RCC 7860 (cell line): ENCODE data around the gene ADAMTSL4.

ENCODE experiments used
- DNase-seq: peaks from one replicate; pipeline ENCODE4 v3.0.0-alpha.2; 2015; ENCODE audit warnings: low spot score
- FAIRE-seq: peaks from 2 replicates; lab custom pipeline; 2012; peaks lifted over from hg19 to GRCh38; lab: Jason Lieb, UNC

Gene ADAMTSL4

GRCh38 chr1:150553392-150554085, 4.3 kb downstream of the ADAMTSL4 start:
- FAIRE-seq (no peak), DNase-seq (no peak)

- DNase-seq, result no peak
- FAIRE-seq, result no peak
These were observed 4.9 kb downstream of the ADAMTSL4 start for GRCh38 chr1:150554086-150554452.

- FAIRE-seq, result no peak
- DNase-seq, result no peak
These were observed 6.2 kb downstream of the ADAMTSL4 start for GRCh38 chr1:150555198-150555970.

GRCh38 chr1:150555971-150556865, 7.0 kb downstream of the ADAMTSL4 start:
- FAIRE-seq, result no peak
- DNase-seq, result no peak

- FAIRE-seq (no peak), DNase-seq (no peak)
These were observed 7.9 kb downstream of the ADAMTSL4 start for GRCh38 chr1:150557065-150557600.

DNA sequence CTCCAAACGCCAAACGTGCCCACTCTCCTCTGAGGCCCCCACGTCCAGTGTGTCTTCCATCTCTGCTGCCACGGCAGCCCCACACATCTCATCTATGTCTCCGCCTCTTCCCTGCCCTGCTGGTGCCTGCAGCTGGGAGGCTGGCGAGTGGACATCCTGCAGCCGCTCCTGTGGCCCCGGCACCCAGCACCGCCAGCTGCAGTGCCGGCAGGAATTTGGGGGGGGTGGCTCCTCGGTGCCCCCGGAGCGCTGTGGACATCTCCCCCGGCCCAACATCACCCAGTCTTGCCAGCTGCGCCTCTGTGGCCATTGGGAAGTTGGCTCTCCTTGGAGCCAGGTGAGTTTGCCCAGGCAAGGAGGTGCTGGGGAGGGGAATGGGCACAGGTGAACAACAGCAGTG, 8.6 kb downstream of the ADAMTSL4 start:
- FAIRE-seq (no peak), DNase-seq (no peak)

- no peak for FAIRE-seq
- DNase-seq, result no peak
These were observed 9.1 kb downstream of the ADAMTSL4 start for GRCh38 chr1:150558303-150558704.

GRCh38 chr1:150558761-150559655, 9.8 kb downstream of the ADAMTSL4 start:
- DNase-seq (no peak), FAIRE-seq (no peak)

DNA sequence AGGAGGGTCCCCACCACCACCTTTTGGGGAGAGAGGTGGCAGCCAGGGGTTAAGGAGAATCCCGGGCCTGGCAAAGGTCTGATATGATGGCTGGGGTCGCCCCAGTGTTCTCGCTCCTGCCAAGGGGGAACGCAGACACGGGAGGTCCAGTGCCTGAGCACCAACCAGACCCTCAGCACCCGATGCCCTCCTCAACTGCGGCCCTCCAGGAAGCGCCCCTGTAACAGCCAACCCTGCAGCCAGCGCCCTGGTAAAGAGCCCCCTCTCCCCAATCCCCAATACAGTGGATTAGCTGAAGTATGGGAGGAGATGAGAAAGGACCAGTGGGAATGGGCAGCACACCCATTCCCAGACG, 10.4 kb downstream of the ADAMTSL4 start:
- no peak for FAIRE-seq
- DNase-seq, result no peak

DNA sequence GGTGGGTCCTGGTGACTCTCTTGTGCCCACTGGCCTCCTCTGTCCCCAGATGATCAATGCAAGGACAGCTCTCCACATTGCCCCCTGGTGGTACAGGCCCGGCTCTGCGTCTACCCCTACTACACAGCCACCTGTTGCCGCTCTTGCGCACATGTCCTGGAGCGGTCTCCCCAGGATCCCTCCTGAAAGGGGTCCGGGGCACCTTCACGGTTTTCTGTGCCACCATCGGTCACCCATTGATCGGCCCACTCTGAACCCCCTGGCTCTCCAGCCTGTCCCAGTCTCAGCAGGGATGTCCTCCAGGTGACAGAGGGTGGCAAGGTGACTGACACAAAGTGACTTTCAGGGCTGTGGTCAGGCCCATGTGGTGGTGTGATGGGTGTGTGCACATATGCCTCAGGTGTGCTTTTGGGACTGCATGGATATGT, 10.8 kb downstream of the ADAMTSL4 start:
- FAIRE-seq (no peak), DNase-seq (no peak)

DNA sequence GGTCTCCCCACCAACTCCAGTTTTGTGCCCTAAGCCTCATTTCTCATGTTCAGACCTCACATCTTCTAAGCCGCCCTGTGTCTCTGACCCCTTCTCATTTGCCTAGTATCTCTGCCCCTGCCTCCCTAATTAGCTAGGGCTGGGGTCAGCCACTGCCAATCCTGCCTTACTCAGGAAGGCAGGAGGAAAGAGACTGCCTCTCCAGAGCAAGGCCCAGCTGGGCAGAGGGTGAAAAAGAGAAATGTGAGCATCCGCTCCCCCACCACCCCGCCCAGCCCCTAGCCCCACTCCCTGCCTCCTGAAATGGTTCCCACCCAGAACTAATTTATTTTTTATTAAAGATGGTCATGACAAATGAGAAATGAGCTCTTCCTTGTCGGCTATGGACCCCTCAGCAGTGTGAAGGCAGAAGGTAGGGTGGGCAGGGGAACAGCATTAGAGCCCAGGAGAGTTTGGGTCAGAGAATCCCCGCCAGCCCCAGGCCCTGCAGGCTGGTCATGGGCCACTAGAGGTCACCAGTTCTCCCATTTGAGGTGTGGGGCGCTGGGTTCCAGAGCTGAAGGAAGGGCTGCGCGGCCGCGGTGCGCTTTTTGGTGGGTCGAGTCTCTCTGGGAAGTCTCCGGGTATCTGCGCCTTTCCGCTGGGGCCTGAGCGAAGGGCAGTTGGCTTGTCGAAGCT, 11.5 kb downstream of the ADAMTSL4 start:
- FAIRE-seq (no peak), DNase-seq (no peak)

GRCh38 chr1:150561254-150561973, 12.2 kb downstream of the ADAMTSL4 start:
- DNase-seq (peak; percentile 98), FAIRE-seq (peak; percentile 89)

GRCh38 chr1:150561974-150562445, 12.8 kb downstream of the ADAMTSL4 start:
- DNase-seq, result peak; percentile 64
- FAIRE-seq, result peak; percentile 35

DNA sequence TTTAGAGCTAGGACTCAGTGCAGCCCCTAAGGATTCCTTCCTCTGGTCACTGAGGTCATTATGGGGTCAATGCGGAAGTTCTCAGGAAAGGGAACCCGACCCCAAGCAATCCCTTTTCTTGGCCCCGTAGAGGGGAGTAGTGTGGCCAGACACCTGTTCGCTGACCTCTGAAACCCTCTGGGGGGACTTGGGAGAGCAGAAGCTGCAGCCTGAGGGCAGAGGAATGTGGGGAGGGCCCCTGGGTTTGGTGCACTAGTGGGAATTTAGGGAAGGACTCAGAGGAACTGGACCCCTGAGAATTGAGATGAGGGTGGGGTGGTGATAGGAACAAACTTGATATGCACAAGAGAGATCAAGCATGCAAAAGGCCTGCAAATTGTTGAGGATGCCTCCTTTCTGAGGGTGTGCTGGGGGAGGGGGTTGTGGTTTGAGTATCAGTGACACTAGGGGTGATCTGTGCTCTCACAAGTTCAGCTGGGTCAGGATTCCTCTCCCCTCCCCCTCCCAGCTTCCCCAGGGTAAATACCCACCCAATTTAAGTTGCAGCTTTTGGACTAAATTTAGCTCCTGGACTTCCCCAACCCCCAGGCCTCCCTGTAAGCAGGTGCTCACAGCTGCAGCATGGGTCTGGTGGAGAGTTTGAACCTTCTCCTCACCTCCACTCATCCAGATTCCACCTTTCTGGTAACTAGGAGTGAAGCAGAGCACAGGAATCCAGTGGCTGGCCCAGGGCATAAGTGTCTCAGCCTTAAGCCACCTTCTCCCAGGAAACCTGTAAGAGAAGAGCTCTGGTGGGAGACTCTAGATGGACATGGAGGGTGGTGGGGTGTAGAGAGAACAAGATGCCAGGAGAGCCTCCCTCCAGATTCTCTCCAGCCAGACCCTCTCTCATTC, 13.5 kb downstream of the ADAMTSL4 start:
- FAIRE-seq, result no peak

GRCh38 chr1:150563340-150564038, 14.3 kb downstream of the ADAMTSL4 start:
- FAIRE-seq (no peak), DNase-seq (no peak)

More for the DNA sequence above, 13.5 kb downstream of the ADAMTSL4 start:
- no peak for DNase-seq

GRCh38 chr1:150564051-150564991, 15.1 kb downstream of the ADAMTSL4 start:
- DNase-seq, result no peak
- no peak for FAIRE-seq
